HFF-Myc (cell line): ENCODE measurements around the gene PAQR9.

Experiments used
- DNase-seq: peaks from one replicate; pipeline ENCODE4 v3.0.0-alpha.2; 2011; ENCODE audit warnings: low read depth; ENCODE audit errors: extremely low read depth
- H3K4me3 ChIP-seq: replicated peaks from 2 replicates; pipeline ENCODE4 v1.5.1; 2011; ENCODE audit warnings: low read depth, mild to moderate bottlenecking, control low read depth, low read length
- CTCF ChIP-seq: IDR thresholded peaks from 2 replicates; pipeline ENCODE4 v1.5.1; 2012; ENCODE audit warnings: mild to moderate bottlenecking, low read depth, low read length, control low read depth; ENCODE audit errors: missing control alignments

The PAQR9 gene

GRCh38 chr3:142935963-142936362 is 27.5 kb downstream of the PAQR9 start:
- no peak for DNase-seq
- TF ChIP-seq CTCF, result no peak
- H3K4me3 ChIP-seq, result no peak overlapping the region

- TF ChIP-seq CTCF, result no peak
- H3K4me3 ChIP-seq, result no peak overlapping the region
- no peak for DNase-seq
Measured at GRCh38 chr3:142934887-142935269, 28.6 kb downstream of the PAQR9 start.

- H3K4me3 ChIP-seq, result no peak overlapping the region
- DNase-seq, result no peak
Measured at GRCh38 chr3:142934128-142934886, 29.2 kb downstream of the PAQR9 start.

GRCh38 chr3:142931222-142931621 is 32.3 kb downstream of the PAQR9 start:
- DNase-seq, result no peak
- H3K4me3 ChIP-seq, result no peak overlapping the region
- no peak for TF ChIP-seq CTCF

More at GRCh38 chr3:142934128-142934886, 29.2 kb downstream of the PAQR9 start:
- TF ChIP-seq CTCF, result no peak

- DNase-seq, result no peak
- no peak overlapping the region for H3K4me3 ChIP-seq
- TF ChIP-seq CTCF, result no peak
Measured at GRCh38 chr3:142930463-142930862, 33.0 kb downstream of the PAQR9 start.

- no peak for DNase-seq
- no peak overlapping the region for H3K4me3 ChIP-seq
- TF ChIP-seq CTCF, result no peak
Measured at GRCh38 chr3:142929890-142930289, 33.6 kb downstream of the PAQR9 start.

GRCh38 chr3:142929109-142929508 is 34.4 kb downstream of the PAQR9 start:
- H3K4me3 ChIP-seq, result no peak overlapping the region
- DNase-seq, result peak; percentile 11
- peak; percentile 57 for TF ChIP-seq CTCF
